MM.1S (cell line): ENCODE measurements around the gene ARHGEF6.
A peak's percentile ranks its signal among the peaks of the same experiment; 100 is the strongest.

Experiments
- DNase-seq: peaks from one replicate; pipeline ENCODE4 v3.0.0-alpha.2; 2015
- H2AFZ ChIP-seq: fragments of 300-600 bp; sonication (generic); 2 replicates; pipeline ENCODE4 v1.6.0; 2016; ENCODE audit warnings: antibody characterized with exemption, low read length
- H3F3A ChIP-seq: fragments of 300-600 bp; sonication (generic); 2 replicates; pipeline ENCODE4 v1.6.1; 2016; ENCODE audit warnings: mild to moderate bottlenecking, antibody characterized with exemption, low read length, moderate library complexity, mixed read lengths; ENCODE audit not compliant: insufficient read depth
- H3K27ac ChIP-seq: fragments of 300-600 bp; sonication (generic); 2 replicates; pipeline ENCODE4 v1.5.1; 2016; ENCODE audit warnings: mild to moderate bottlenecking, low read length
- H3K27me3 ChIP-seq: fragments of 300-600 bp; sonication (generic); replicated peaks from 2 replicates; pipeline ENCODE4 v1.6.0; 2016; ENCODE audit warnings: low read length; ENCODE audit not compliant: insufficient read depth
- H3K36me3 ChIP-seq: fragments of 300-600 bp; sonication (generic); replicated peaks from 2 replicates; pipeline ENCODE4 v1.6.1; 2016; ENCODE audit warnings: mild to moderate bottlenecking, low read length, mixed read lengths; ENCODE audit not compliant: insufficient read depth
- H3K4me1 ChIP-seq: fragments of 300-600 bp; sonication (generic); 2 replicates; pipeline ENCODE4 v1.6.1; 2016; ENCODE audit warnings: low read length, mixed read lengths
- H3K4me2 ChIP-seq: fragments of 300-600 bp; sonication (generic); 2 replicates; pipeline ENCODE4 v1.6.0; 2016; ENCODE audit warnings: low read depth, low read length
- H3K4me3 ChIP-seq: fragments of 300-600 bp; sonication (generic); 2 replicates; pipeline ENCODE4 v1.5.1; 2016; ENCODE audit warnings: low read length, mixed read lengths
- H3K79me2 ChIP-seq: fragments of 300-600 bp; sonication (generic); 2 replicates; pipeline ENCODE4 v1.6.1; 2016; ENCODE audit warnings: mixed run types, low read length, mixed read lengths
- H3K9ac ChIP-seq: fragments of 300-600 bp; sonication (generic); 2 replicates; pipeline ENCODE4 v1.6.1; 2016; ENCODE audit warnings: low read length, mixed read lengths
- H3K9me2 ChIP-seq: fragments of 300-600 bp; sonication (generic); replicated peaks from 2 replicates; pipeline ENCODE4 v1.6.1; 2016; ENCODE audit warnings: mild to moderate bottlenecking, low read length, mixed read lengths; ENCODE audit not compliant: insufficient read depth
- H3K9me3 ChIP-seq: fragments of 300-600 bp; sonication (generic); replicated peaks from 2 replicates; pipeline ENCODE4 v1.6.1; 2016; ENCODE audit warnings: mild to moderate bottlenecking, low read length, mixed read lengths; ENCODE audit not compliant: insufficient read depth
- H4K20me1 ChIP-seq: fragments of 300-600 bp; sonication (generic); 2 replicates; pipeline ENCODE4 v1.6.1; 2016; ENCODE audit warnings: mild to moderate bottlenecking, low read length, moderate library complexity, mixed read lengths; ENCODE audit not compliant: insufficient read depth
- EZH2 ChIP-seq: fragments of 300-600 bp; sonication (generic); optimal IDR thresholded peaks from 2 replicates; pipeline ENCODE3; 2017; ENCODE audit warnings: low read depth, mild to moderate bottlenecking, antibody characterized with exemption, low read length, mixed read lengths
- EZH2phosphoT487 ChIP-seq: fragments of 300-600 bp; sonication (generic); IDR thresholded peaks from 2 replicates; pipeline ENCODE4 v1.6.1; 2018; ENCODE audit warnings: antibody characterized with exemption, low read length
- TF ChIP-seq, protein P1 (sequence below): fragments of 300-600 bp; sonication (generic); IDR thresholded peaks from 2 replicates; pipeline ENCODE4 v1.5.1; 2016; ENCODE audit warnings: antibody characterized with exemption, low read length, mixed read lengths

Gene ARHGEF6

DNA sequence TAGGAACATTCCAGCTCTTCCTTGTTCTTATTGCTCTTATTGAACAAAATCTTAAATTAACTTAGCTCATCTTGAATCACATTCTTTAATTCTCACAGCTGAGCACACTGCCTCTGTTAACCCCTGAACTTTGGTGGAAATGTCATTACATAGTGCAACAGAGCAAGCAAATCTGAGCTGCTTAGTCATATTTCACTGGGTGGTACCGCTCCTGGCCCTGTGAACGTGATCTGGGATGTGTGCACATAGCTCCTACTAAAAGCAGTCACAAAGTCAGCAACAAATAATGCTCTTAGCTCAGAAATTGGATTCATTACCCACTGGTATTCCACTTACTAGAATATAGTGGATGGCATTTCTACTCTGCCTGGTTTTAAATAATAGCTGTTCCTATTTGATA is 27.9 kb downstream of the ARHGEF6 start:
- Histone ChIP-seq H3K4me1 (peaks cover 3% of the 10 kb centered on the region), H3K9me3 (no peaks in the 10 kb centered on the region), H3K79me2 (no peaks in the 10 kb centered on the region), H3K36me3 (no peaks in the 10 kb centered on the region), H2AFZ (no peak overlapping the region), H3K4me3 (no peak overlapping the region), H4K20me1 (no peaks in the 10 kb centered on the region), H3K27me3 (no peaks in the 10 kb centered on the region), H3K27ac (no peak overlapping the region), H3K4me2 (no peak overlapping the region), H3K9me2 (no peaks in the 10 kb centered on the region), H3F3A (no peaks in the 10 kb centered on the region), H3K9ac (no peak overlapping the region)
- no peak for TF ChIP-seq EZH2phosphoT487
- TF ChIP-seq, protein P1, sequence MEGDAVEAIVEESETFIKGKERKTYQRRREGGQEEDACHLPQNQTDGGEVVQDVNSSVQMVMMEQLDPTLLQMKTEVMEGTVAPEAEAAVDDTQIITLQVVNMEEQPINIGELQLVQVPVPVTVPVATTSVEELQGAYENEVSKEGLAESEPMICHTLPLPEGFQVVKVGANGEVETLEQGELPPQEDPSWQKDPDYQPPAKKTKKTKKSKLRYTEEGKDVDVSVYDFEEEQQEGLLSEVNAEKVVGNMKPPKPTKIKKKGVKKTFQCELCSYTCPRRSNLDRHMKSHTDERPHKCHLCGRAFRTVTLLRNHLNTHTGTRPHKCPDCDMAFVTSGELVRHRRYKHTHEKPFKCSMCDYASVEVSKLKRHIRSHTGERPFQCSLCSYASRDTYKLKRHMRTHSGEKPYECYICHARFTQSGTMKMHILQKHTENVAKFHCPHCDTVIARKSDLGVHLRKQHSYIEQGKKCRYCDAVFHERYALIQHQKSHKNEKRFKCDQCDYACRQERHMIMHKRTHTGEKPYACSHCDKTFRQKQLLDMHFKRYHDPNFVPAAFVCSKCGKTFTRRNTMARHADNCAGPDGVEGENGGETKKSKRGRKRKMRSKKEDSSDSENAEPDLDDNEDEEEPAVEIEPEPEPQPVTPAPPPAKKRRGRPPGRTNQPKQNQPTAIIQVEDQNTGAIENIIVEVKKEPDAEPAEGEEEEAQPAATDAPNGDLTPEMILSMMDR: no peak
- no peak for TF ChIP-seq EZH2
- no peak for DNase-seq

DNA sequence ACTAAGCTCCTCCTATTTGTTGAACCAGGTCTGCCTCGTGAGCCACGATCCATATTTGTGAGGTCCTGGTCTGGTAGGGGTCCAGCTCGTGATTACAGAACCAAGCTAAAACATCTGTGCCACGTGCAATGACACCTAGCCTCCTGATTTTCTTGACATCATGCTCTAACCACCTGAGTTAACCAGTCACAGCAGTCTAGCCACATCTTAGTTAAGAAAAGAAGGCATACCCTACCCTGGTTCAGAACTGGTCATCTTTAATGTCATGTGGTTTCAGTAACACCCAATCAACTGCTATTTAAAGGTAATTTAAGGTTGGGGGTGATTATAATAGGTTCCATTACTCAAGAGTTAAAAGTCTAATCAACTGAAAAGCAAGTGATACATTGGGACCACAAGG is 28.4 kb downstream of the ARHGEF6 start:
- H3K27ac ChIP-seq: no peak overlapping the region
- H3K4me2 ChIP-seq: no peak overlapping the region
- peaks cover 6% of the 10 kb centered on the region for H3K4me1 ChIP-seq
- no peak overlapping the region for H3K9ac ChIP-seq
- no peak for TF ChIP-seq EZH2
- no peaks in the 10 kb centered on the region for H3K79me2 ChIP-seq
- no peaks in the 10 kb centered on the region for H3F3A ChIP-seq
- no peak overlapping the region for H3K4me3 ChIP-seq
- no peaks in the 10 kb centered on the region for H3K9me2 ChIP-seq
- H3K27me3 ChIP-seq: no peaks in the 10 kb centered on the region
- no peaks in the 10 kb centered on the region for H4K20me1 ChIP-seq
- H3K9me3 ChIP-seq: no peaks in the 10 kb centered on the region
- H2AFZ ChIP-seq: no peak overlapping the region
- DNase-seq: no peak
- H3K36me3 ChIP-seq: no peaks in the 10 kb centered on the region

DNA sequence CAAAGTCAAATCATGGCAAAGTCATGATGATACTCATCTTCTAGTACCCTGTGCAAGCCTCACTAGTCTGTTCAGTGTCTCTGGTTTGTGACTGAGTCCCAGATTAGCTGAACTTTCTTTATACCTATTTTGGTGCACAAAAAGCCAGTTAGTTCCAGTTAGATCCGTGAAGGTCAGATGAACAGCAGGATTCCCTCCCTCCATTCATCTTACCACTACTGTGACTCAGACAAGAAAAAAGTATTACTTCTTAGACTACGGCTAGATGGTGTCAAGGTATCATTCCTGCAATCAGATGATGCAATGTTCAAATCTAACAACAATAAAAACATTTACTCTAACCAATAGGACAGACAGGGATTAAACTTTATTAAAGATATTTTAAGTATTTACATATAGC is 30.4 kb downstream of the ARHGEF6 start:
- Histone ChIP-seq H3F3A (no peaks in the 10 kb centered on the region), H3K9me3 (no peaks in the 10 kb centered on the region), H3K4me1 (peaks cover 6% of the 10 kb centered on the region), H3K79me2 (no peaks in the 10 kb centered on the region), H3K4me3 (no peak overlapping the region), H3K27me3 (no peaks in the 10 kb centered on the region), H3K27ac (no peak overlapping the region), H2AFZ (no peak overlapping the region), H4K20me1 (no peaks in the 10 kb centered on the region), H3K36me3 (no peaks in the 10 kb centered on the region), H3K9me2 (no peaks in the 10 kb centered on the region), H3K9ac (no peak overlapping the region), H3K4me2 (no peak overlapping the region)
- DNase-seq: no peak
- TF ChIP-seq EZH2phosphoT487 (no peak), EZH2 (no peak)
- TF ChIP-seq, protein P1: no peak

DNA sequence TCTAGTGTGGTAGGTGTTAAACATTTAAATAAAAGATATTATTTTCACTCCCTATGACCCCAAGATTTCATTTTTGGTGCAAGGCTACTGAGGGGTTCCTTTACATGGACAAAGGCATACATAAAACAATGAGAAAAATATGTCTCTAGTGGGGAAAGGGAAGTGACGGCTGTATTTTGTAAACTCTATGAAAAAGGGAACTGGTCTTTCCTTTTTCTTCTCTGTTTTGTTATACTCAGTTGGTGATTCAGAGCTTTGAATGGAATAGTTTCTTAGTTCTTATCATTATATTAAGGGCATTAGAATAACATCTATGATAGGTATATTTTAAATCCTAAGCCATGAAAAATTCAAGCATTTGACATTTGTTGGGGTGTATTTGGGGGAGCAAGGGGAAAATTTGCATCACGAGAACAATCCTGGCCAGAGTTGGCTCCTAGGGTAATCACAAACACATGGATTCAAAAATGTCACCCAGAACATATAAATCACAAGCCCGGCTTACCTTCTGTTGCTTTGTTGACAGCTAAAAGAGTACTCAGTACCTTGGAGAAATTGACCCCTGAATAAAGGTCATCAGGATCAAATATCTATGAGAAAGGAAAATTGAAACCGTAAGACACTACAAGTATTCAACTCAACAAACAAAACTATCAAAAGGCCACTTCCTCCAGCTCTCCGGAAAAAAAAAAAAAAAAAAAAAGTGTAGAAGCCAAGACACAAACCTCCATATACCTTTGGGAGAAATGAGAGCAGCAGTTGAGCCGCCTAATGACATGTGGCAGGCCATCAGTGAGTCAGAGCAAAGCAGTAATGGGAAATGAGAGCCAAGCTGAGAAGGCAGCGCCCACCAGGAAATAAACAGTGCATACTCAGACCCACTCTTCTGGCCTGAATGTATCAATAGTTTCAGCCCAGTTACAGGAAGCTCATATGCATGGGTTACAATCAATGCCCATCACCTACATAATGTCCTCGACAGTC is 33.4 kb downstream of the ARHGEF6 start:
- no peak overlapping the region for H3K27ac ChIP-seq
- 0 out of 2 replicates have a peak overlapping the region, but pooled peaks have one; percentile 11 for H3K4me2 ChIP-seq

More for the DNA sequence above, 33.4 kb downstream of the ARHGEF6 start:
- Histone ChIP-seq H3K9me2 (no peaks in the 10 kb centered on the region), H3K4me1 (peaks cover 6% of the 10 kb centered on the region), H3F3A (no peaks in the 10 kb centered on the region), H3K36me3 (no peaks in the 10 kb centered on the region), H4K20me1 (no peaks in the 10 kb centered on the region), H3K9ac (no peak overlapping the region), H2AFZ (no peak overlapping the region), H3K79me2 (no peaks in the 10 kb centered on the region), H3K9me3 (no peaks in the 10 kb centered on the region), H3K4me3 (no peak overlapping the region), H3K27me3 (no peaks in the 10 kb centered on the region)
- peak; percentile 38 for DNase-seq
- no peak for TF ChIP-seq EZH2
- TF ChIP-seq EZH2phosphoT487: no peak
- TF ChIP-seq, protein P1: no peak
